ENCODE measurements around the gene RPS21.
"Not testable (repeated sequence)": the region's sequence is repeated elsewhere in the genome, so short reads cannot be mapped to it uniquely, and the experiment has no call there.

RPS21 gene

GRCh38 chr20:62413025-62413570 is 26.2 kb downstream of the RPS21 start:
- DNase-seq, result no peak

- DNase-seq, result no peak
Observed at GRCh38 chr20:62413896-62414481, 27.1 kb downstream of the RPS21 start.

DNA sequence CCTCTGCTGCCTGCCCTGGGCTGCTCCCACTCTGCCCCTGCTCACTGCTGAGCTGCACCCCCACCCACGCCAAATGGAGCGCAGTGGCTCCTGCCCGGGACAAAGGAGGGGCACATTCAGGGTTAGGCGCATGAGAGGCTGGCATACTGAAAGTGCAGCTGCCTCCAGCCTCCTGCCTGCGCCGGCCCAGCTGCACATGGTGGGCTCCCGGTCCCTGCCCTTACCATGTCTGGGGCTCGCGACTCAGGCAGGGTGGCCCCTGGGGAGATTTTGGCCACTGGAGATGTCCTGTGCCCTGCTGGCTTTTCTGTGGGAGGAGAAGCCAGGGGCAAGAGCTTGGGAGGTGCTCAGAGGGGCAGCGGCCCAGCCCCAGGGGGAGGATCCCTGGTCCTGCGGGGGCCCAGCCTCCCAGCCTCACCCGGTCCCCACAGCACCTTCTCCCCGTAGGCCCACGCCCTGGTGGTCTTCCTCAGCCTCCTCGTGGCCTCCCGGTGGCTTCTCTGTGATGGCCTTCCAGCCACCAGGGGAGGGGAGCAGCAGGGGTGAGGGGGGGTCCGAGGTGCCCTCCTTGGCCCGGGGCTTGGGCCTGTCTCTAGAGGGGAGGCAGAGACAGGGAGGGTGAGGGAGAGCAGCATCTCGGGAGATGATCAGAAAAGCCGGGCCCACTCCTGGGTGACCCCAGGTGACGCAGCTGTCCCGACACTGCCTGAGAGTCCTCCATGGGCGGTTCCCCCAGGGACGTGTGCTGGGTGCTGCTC is 28.6 kb downstream of the RPS21 start:
- DNase-seq, result no peak

DNA sequence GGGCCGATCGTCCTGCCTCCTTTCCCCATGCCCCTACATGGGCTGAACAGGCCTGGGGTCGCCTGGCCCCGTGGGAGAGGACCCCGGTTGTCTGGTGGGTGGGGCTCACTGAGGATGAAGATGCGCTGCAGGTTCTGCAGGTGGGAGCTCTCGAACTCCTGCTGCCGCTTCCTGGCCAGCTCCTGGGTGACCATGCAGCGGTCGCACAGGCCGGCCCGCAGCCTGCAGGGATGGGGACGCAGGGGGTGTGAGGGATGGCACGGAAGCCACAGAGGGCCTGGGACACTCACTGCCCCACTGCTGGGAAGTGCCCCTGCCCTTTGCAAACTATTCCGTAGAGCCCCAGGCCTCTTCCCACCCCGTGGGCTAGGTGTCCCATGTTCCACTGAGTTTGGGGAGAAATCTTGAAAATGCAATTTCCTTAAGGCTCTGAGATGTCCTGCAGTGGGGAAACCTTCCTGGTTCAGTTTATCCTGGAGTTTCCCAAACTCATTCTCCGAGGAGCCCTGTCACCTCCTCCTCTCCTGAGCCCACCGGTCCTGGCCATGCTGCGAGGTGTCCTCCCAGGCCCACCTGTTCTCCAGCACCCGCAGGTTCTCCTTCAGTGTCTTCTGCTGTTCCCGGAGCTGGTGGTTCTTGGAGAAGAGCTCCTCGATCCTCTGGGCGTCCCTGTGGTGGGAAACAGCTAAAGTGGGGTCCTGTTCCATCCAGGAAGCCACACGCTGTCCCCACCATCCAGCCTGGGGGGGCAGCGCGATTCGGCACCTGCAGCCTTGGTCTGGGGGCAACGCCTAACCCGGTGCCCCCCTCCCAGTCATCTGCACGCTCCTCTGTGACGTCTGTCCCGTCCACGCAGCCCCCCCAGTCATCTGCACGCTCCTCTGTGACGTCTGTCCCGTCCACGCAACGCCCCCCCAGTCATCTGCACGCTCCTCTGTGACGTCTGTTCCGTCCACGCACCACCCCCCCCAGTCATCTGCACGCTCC is 30.0 kb downstream of the RPS21 start:
- no peak for DNase-seq

DNA sequence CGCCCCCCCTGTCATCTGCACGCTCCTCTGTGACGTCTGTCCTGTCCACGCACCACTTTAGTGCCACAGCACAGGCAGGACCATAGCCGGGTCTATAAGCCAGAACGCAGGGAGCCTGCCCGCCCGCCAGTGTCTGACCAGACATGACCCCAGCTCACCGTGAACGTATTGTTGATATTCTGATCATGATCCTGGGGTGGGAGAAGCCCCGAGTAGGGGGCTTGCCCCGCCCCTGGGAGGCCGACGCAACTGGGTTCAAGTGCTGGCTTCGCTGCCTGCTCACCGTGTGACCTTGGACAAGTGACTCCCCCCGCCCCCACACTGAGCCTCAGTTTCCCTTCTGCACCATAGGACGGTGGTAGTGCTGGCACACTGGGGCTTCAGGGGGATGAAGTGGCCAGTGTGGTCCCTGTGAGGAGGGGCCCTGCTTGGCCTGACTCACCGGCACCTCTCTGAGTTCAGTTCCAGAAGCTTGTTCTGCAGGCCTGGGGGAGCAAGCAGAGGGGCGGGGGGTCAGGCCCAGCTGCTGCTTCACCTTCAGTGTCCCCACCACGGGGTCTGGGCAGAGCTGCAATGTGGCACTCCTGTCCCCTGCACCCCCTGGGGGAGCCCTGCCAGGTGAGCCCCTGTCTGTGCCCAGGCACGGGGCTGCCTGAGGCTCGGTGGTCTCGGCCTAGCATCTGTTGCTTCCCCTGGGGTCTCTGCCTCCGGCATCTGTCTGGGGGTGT is 31.2 kb downstream of the RPS21 start:
- DNase-seq, result no peak

DNA sequence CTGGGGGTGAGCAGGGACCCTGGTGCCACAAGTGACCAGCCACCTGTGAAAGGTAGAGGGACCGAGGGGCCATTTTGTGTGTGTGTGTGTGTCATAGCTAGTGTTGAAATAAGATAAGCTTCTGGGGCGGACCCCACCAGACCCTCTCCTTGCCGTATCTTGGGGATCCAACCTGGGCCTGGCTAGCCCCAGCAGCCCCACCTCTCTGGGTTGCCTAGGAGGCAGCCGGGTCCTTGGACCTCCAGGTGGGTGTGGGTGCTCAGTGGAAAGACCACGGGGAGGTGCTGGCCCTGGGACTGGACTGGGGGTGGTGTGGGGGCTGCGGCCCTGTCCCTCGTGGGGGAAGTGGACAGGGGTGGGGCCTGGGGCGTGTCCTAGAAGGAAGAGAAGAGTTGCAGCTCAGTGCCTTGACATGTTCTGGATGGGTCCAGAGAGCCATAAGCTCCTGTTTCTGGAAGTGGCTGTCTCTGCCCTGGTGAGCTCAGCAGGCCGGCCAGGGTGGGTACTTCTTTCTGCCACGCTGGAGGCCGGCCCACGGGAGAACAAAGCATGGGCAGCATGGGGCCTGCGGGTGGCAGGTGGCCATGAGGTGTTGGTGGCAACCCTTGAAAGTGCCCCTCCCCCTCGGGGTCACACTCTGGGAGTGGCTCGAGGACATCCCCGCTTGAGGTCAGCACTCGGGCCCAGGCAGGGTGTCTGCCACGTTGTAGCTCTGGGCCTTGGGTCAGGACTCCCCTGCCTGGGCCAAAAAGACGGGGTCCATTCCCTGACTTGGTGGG is 32.0 kb downstream of the RPS21 start:
- no peak for DNase-seq

GRCh38 chr20:62419759-62420158 is 32.9 kb downstream of the RPS21 start:
- DNase-seq, result no peak

DNA sequence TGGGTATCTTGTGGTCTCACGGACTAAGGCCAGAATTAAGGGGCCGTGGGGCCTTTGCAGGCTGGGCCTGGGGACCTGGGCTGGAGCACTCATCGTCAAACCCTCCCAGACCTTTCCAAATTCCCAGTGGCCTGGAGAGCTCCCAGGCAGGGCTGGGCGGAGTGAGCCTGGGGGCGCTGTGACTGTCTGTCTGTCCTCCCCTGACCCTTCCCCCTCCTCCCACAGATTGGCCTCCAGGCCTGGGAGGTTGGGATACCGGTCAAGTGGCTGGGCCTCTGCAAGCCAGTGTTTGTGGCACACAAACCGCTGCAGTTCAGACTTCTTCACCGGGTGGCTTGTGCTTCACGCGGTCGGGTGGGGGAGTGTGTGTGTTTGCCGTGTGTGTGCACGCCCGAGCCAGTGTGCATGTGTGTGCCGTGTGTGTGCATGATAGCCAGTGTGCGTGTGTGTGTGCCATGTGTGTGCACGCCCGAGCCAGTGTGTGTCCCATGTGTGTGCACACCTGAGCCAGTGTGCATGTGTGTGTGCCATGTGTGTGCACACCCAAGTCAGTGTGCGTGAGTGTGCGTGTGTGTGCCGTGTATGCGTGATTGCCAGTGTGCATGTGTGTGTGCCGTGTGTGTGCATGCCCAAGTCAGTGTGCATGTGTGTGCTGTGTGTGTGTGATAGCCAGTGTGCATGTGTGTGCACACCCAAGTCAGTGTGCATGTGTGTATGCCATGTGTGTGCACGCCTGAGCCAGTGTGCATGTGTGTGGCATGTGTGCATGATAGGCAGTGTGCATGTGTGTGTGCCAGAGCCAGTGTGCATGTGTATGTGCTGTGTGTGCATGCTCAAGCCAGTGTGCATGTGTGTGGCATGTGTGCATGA is 34.2 kb downstream of the RPS21 start:
- DNase-seq, result no peak

DNA sequence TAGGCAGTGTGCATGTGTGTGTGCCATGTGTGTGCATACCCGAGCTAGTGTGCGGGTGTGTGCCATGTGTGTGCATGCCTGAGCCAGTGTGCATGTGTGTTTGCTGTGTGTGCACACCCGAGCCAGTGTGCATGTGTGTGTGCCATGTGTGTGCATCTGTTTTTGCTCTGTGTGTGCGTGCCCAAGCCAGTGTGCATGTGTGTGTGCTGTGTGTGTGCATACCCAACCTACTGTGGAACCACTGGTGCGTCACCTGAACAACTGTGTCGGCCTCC is 34.8 kb downstream of the RPS21 start:
- no peak for DNase-seq

GRCh38 chr20:62422636-62423325 is 35.9 kb downstream of the RPS21 start:
- DNase-seq, result no peak

GRCh38 chr20:62423326-62423706 is 36.4 kb downstream of the RPS21 start:
- DNase-seq, result no peak

DNA sequence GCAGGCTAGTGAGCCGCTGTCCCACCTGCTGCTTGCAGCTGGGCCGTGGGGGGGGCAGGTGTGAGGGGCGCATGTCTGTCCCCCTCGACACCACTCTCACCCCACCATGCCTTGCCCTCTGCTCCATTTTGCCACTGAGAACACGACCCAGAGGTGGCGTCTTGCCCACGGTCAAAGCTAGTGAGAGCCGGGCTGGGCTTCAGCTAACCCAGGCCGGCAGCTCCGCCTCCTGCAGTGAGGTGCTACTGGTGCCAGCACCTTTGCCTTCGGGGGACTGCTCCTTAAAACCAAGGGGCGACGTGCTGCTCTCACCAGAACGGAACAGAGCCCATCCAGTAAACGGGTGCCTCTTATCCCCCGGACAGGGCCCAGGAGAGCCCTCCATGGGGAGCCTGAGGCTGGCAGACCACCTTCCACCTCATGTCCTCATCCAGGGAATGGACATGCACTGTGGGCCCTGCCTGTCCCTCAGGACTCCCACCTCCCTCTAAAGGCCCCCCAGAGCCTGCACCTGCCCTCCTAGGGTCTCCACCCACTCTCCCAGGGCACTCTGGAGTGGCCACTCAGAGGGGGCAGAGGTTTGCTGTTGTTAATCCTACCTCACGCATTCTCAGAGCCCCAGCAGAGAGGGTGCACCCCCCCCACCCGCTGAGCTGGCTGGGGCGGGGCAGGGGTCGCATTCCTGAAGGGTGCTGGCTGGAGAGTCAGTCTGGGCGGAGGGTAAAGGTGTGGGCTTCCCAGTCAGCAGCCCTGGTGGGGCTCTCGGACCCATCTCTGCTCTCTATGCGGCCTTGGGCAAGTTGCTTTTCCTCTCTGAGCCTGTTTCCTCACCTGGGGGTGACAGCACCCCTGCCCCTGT is 37.6 kb downstream of the RPS21 start:
- no peak for DNase-seq

DNA sequence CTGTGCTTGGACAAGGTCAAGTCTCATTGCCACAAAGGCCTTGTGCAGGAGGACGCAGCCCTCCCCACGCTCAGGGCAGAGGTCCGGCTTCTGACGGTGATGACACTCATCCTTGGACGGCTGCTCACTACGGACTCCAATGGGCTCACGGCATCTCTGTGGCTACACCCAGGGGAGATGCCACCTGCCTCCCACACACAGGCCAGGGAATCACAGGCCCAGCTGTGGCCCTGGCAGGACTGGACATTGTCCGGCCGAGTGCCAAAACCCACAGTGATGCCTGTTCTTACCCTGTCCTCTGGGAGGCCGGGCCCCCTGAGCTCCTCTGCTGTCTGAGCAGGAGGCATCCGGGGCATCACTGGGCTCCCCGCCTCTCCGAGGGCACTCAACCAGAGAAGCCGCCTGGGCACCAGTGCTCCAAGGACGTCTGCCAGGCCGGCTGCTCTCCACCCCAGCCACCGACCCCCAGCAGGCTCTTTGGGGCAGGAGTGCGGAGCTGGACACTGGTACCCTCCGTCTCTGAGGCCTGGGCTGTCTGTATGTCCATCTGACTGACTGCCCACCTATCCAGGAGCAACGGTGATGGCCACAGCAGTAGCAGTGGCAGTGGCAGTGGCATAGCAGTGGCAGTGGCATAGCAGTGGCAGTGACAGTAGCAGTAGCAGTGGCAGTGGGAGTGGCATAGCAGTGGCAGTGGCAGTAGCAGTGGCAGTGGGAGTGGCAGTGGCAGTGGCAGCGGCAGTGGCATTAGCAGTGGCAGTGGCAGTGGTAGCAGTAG is 38.6 kb downstream of the RPS21 start:
- no peak for DNase-seq

- not testable (repeated sequence) for DNase-seq
Observed at GRCh38 chr20:62426059-62426348, 39.1 kb downstream of the RPS21 start.

DNA sequence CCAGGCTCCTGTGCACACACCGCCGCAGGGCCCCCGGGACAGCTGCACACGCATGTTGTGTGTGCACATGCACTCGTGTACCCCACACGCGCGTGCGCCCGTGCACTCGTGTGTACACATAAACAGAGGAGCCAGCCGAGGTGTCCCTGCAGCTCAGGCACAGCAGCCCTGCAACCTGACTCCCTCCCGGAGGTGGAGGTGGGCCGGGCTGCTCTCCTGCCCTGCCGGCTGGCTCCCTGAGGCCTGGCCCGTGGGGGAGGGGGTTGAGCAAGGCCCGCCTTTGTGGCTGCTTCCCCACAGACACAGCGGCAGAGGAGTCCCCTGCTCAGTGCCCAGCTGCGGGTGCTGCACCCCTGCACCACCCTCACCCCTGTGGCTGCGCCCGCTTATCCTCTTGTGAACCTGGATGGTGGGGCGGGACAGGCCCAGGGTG is 39.8 kb downstream of the RPS21 start:
- DNase-seq, result no peak

GRCh38 chr20:62427172-62428001 is 40.5 kb downstream of the RPS21 start, which contains the start of gene RBBP8NL:
Gene RBBP8NL (minus strand): TSS chr20:62427539. CDS start chr20:62419647, 7,892 bp downstream.
- DNase-seq, result no peak

DNA sequence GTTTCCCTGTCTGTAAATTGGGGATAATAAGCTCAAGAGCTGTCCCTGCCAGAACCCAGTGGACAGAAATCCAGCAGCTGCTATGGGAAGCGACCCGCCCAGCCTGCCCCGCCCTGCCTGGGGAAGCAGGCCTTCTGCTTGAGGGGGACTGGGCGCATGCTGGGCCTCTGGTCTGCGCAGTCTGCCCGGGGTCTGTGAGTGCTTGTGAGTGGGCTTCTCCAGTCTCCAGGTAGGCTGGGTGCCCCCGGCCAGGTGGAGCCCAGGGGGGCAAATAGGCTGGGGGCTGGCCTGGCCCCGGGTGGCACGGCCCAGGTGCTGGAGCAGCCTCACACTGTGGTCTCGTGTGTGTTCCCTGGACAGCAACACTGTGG is 41.1 kb downstream of the RPS21 start:
- DNase-seq, result no peak
